ENCODE results near the gene GRIN2A.

GRIN2A gene

DNA sequence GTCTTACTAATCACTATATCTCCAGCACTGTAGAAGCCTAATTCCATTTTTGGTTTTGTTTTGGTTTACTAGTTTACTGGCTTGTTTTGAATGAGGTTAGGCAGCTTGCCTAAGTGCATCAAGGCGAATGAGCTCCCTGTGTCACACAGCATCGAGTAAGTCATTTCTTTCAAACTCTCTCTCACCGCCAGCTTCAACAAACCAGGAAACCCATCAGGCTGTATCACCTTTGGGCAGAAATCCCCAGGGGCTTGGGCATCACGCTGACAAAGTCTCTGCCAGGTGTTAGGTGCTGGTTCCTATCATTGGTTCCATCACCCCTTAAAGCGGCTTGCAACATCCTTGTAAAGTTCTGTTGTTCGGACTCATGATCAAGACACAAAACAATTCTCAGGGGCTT is 226.6 kb downstream of the GRIN2A start:
- no peak for DNase-seq

GRCh38 chr16:9953908-9954570 is 228.2 kb downstream of the GRIN2A start:
- DNase-seq, result no peak

DNA sequence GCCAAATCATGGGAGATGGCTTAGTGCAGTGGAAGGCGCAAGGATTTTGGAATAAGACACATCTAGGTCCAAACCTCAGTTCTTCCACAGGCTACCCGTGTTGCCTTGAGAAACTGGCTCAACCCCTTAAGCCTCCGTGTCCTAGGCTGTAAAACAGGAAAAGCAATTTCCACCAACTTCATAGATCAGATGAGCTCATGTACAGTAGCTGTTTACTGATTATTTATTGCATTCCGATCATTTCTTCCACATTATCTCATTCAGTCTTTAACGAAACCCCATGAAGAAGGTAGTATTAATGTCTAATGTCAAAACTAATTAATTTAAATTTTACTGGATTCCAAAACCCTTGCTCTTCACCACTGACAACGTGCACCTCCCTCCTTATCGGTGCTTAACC is 231.6 kb downstream of the GRIN2A start:
- no peak for DNase-seq

DNA sequence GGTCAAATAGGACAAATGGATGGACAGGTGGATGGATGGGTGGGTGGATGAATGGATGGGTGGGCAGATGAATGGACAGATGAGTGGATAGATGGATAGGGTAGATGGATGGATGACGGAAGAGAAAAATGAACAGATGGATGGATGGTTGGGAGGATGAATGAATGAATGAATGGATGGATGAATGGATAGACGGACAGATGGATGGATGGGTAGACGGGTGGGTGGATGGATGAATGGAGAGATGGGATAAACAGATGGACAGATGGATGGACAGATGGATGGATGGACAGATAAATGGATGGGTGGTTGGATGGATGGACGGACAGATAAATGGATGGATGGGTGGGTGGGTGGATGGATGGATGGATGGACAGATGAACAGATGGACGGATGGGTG is 232.8 kb downstream of the GRIN2A start:
- no peak for DNase-seq

DNA sequence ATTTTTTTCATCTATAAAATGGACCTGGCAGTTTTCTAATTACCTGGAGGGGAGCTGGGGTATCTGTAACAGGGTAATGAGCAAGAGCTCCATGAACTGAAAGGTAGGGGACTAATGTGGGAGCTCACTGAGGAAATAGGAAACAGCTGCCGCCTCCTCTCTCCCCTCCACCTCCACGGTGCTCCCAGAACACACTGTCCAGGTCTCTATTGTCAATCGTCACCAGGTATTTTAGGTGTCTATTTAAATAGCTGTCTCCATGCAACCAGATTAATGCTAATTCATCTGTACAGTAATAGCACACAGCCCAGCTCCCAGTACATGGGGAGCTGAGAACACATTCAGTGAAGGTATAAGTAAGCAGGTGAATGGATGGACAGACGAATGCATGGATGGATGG is 233.3 kb downstream of the GRIN2A start:
- DNase-seq, result no peak

DNA sequence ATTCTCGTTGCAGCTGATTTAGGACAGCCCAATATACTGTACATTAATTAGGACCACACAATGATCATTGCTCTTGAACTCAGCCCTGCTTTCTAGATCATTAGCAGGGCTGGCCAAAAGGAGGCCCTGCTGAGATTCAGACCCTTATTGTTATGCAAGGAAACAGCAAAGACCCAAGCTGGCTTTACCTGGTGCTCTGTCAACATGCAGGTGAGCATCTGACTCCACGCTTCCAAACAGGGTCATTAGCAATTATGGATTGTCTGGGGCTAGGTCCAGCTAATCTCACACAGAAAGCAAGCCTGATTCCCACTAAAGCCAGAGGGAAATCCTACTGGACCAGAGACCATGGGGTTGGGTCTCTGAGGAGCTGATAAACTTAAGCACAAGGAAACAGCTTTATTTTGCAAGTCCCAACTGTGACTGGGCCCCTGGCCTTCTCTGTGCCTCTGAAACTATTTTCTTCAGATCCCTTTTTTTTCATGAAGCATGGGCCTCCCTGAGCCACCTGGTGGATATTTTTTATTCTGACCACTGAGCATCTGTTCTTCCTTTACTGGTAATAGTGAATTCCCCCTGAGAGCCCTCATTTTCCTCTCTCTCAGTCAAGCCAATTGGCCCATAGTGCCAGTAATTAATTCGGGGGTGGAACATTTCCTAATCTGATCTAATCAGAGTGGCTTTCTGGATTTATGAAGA is 236.1 kb downstream of the GRIN2A start:
- no peak for DNase-seq

DNA sequence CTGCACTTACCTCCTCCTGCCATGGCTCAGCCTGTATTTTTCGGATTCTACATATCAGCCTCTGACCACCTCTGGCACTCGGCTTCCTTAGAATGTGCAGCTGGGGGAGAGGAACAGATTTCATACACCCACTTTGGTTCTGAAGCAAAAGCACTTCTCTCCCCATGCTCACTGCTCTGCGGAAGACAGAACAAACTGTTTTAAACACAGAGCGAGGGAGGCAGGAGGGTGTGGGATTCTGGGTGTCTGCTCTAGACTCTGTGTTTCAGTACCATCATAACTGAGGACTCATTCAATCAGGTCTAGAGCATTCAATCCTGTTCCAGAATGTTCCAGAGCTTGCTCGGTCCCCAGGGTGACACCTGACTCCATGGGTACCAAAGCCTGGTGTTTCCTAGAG is 239.1 kb downstream of the GRIN2A start:
- DNase-seq, result no peak

DNA sequence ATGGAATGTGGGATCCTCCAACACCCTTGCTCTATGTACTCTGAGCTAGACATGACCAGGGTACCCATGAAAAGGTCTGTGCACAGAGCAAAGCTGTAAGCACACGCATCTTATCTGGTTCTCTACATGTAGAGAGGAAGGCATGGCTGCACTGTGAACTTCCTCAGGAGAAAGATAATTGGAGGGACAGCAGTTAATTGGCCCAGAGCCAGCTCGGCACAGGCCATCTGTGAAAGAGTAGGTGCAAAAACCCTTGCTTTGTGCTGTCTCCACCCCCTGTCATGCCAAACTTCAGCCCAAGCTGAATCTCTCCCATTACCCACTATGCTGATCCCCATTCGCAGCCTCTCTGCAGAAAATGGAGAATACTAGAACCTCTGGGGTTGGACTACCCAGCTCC is 241.0 kb downstream of the GRIN2A start:
- no peak for DNase-seq

- DNase-seq, result no peak
These were observed 247.3 kb downstream of the GRIN2A start for GRCh38 chr16:9934723-9935508.

DNA sequence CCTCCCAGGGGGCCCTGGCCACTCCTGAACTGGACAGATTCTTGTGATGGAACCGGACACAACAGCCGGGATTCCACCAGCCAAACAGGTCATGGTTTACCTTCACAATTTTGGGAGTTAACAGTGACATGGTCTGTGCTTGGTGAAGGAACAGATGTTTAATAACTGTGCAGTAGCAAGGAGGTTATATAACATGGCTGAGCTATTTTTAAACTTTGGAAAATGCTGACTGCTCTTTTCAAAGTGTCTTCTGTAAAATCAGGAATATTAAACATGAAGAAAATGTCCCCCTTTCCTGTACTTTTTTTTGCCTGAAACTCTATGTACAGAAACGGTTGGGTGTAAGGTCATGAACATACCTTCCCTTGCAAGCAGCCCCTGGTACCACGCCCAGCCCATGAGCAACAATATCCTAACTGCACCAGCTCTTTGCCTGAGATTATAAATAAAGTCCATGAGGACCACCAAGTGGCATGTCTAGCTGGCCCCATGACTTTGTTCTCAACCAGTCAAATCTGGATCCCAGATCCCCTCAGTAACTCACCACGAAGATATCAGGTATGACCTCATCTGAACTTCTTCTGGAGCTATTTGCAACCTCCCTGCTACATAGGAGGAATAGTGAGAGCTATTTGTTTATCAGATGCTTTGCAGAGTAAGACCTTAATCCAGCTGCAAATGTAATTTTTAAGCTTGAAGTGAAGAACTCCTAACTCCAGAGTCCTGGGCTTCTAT is 249.1 kb downstream of the GRIN2A start:
- DNase-seq, result no peak

DNA sequence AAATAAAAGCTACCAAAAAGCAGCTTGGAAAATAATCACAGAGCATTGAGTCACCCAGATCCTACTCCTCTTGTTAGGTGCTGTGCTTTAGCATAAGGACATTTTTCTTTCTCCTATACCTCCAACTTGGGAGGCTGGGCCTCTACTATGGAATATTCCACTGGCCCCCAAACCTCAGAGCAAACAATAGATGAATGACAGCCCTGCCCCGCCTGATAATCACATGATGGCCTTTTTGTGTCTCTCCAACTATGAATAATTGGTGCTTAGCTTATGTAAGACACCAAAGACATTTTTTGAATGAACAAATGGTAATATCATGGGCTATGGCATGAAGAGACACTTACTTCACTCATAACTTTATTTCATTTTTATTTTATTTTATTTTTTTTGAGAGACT is 250.2 kb downstream of the GRIN2A start:
- no peak for DNase-seq

DNA sequence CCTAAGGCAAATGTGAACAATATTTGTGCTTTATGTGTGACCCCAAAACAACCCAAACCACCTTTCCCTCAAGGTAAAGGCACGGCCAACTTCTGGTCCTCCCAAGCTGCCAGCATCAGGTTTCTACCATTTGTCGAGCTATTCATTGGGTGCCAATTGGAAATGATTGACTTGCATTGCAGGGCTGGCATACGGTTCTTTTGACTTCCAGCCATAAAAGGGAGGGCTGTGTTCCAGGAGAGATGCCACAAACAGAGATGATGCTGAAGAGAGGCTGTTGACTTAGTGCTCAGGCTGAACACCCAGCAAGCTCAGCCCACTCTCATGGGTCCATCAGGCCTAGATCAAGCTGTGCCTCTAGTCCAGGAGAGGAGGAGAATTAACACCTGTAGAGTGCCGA is 252.4 kb downstream of the GRIN2A start:
- DNase-seq, result no peak

DNA sequence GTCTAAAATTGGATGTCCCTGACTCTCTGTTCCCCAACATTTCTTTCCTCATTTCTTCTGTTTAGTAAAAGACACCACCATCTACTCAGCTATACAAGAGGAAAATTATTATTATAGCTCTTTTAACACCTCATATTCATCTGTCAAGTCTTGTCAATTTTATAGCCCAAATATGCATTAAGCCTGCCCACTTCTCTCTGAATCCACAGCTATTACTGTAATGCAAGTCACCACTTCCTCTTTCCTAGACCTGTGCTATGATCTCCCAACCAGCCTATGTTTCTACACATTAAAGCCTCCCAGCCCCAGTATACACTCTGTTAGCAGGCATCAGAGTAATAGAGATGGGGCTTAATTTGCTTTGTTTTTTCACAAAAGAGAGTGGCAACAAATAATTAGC is 252.9 kb downstream of the GRIN2A start:
- no peak for DNase-seq

DNA sequence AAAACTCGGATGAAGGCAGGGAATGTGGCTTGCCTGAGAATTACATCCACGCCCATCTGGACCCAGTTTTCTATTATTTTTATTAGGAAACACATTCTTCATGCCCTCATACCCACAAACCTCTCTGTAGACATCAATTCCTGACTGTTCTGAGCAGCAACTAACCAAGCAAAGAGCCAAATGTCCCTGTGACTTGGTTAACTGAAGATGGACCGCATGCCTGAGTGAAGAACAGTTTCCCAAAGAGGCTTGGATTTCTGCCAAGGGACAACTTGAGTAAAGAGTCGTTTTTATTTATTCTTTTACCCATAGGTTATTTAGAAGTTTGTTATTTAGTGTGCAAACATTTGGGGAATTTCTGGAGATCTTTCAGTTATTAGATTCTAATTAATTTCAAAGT is 259.8 kb downstream of the GRIN2A start:
- DNase-seq, result no peak

GRCh38 chr16:9921997-9922396 is 260.2 kb downstream of the GRIN2A start:
- no peak for DNase-seq

- no peak for DNase-seq
These were observed 262.8 kb downstream of the GRIN2A start for GRCh38 chr16:9919460-9919859.

GRCh38 chr16:9917691-9918090 is 264.5 kb downstream of the GRIN2A start:
- DNase-seq, result no peak

GRCh38 chr16:9913604-9914326 is 268.5 kb downstream of the GRIN2A start:
- no peak for DNase-seq

DNA sequence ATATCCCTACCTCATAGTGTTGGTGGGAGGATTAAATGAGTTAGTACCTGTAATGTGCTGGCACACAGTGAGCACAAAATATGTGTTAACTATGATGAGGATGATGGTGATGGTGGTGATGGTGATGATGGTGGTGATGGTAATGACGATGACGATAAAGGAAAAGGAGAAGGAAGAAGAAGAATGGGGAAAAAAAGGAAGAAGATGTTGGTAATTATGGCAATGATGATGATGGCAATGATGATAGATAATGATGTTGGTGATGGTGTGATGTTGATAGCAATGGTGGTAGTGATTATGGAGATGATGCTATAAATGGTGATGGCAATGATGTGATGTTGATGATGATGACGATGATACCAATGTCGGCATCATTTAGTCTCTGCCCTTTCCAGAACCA is 270.2 kb downstream of the GRIN2A start:
- DNase-seq, result no peak

DNA sequence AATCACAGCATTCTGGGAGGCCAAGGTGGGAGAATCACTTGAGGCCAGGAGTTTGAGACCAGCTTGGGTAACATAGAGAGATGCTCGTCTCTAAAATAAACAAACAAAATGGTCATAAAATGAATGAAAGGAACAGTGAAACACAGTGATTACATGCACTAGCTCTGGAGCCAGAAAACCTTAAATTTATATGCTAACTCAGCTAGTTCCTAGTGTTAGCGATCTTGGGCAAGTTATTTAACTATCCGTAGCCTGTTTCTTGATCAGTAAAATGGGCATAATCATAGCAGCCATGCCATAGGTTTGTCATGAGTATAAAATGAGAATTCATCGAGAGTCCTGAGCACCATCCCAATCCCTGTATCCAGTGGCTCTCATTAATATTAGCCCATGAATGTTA is 271.0 kb downstream of the GRIN2A start:
- DNase-seq, result no peak

DNA sequence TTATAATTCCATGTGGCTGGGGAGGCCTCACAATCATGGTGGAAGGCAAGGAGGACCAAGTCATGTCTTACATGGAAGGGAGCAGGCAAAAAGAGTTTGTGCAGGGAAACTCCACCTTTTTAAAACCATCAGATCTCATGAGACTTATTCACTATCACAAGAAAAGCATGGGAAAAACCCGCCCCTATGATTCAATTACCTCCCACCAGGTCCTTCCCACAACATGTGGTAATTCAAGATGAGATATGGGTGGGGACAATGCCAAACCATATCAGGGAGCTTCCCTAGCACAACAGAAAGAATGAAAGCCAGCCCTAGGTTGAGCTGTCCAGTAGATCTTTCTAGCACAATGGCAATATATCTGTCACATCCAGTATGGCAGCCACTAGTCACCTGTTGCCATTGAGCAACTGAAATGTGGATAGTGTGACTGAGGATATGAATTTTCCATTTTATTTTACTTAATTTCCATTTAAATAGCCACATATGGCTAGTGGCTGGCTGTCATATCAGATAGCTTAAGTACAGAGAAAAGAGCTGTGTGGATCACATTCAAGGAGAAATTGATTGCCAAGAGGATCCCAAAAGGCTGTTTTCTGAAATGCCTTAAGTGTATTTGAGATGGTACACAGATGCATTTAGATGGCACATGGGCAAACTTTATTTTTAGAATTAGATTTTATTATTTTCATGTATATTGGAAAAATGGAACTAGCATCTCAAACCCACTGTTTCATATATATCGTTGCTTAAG is 273.0 kb downstream of the GRIN2A start:
- DNase-seq, result no peak

DNA sequence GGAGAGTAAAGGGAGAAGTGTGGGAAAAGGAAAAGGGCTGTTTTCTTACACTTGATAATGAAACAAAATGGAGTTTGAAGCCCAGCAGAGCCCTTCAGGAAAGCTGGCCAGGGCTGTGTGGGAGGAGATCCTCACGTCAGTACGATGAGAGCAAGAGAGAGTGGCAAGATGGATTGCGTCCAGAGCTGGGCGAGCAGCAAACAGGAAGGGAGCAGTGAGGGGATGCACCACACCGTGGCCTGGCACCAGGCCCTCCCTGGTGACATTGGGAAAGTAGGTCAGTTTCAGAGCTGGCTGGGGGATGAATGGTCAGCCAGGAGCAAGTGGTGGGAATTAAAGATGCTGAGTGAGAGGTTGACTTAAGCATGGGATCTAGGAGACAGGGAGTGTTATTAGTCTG is 273.6 kb downstream of the GRIN2A start:
- no peak for DNase-seq
